ENCODE measurements around the gene CNPY2. TPM values are rescaled to one million over a fixed set of nuclear protein-coding genes. Genes with fewer than 3 reads are reported as not detected.
A peak's percentile ranks its signal among the peaks of the same experiment; 100 is the strongest.
"Not testable (repeated sequence)": the region's sequence is repeated elsewhere in the genome, so short reads cannot be mapped to it uniquely, and the experiment has no call there.

Gene CNPY2
- total RNA-seq, 1 donor from 2014 or later: 154 TPM

DNA sequence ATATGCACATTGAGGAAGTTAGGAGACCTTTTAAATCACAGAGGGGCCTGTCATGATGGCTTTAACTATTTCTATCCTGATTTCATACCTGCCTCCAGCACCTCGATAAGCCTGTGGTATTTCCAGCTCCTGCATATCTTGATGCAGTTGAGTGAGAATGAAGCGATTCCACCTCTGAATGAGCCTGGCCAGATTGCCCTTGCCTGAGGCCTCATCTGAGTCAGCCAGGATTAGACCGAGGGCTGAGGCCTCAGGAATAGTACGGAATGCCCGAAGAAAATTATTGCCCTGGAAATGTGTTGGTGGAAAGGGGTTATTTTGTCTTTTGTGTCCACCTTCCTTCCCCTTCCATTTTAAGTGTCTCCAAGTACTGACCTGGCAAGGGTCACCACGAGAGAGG is 8.4 kb upstream of the CNPY2 start:
- Mint-ChIP-seq H3K36me3 (ENCODE audit: unreplicated experiment) (peaks cover 30% of the 10 kb centered on the region), H3K27me3 (ENCODE audit: unreplicated experiment) (no peaks in the 10 kb centered on the region), H3K27ac (ENCODE audit: unreplicated experiment) (no peak overlapping the region), H3K4me1 (ENCODE audit: unreplicated experiment) (no peaks in the 10 kb centered on the region), H3K9me3 (ENCODE audit: unreplicated experiment) (no peaks in the 10 kb centered on the region), H3K4me3 (ENCODE audit: unreplicated experiment) (no peak overlapping the region)
- TF ChIP-seq CTCF (IDR thresholded peaks at IDR 0.05): no peak
- DNase-seq (ENCODE audit: extremely low spot score, unreplicated experiment): no peak

DNA sequence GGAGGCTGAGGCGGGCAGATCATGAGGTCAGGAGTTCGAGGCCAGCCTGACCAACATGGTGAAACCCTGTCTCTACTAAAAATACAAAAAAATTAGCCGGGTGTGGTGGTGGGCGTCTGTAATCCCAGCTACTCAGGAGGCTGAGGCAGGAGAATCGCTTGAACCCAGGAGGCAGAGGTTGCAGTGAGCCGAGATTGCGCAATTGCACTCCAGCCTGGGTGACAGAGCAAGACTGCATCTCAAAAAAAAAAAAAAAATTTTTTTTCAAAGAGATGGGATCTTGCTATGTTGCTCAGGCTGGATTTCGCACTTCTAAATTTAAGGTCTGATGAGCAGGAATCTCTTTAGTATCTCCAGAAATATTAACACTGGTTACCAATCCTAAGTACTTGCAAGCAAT is 5.8 kb upstream of the CNPY2 start:
- H3K4me3 Mint-ChIP-seq (ENCODE audit: unreplicated experiment); DNase-seq (ENCODE audit: extremely low spot score, unreplicated experiment); H3K27me3 Mint-ChIP-seq (ENCODE audit: unreplicated experiment); H3K9me3 Mint-ChIP-seq (ENCODE audit: unreplicated experiment); H3K4me1 Mint-ChIP-seq (ENCODE audit: unreplicated experiment); H3K27ac Mint-ChIP-seq (ENCODE audit: unreplicated experiment): not testable (repeated sequence)
- peaks cover 31% of the 10 kb centered on the region for H3K36me3 Mint-ChIP-seq (ENCODE audit: unreplicated experiment)

DNA sequence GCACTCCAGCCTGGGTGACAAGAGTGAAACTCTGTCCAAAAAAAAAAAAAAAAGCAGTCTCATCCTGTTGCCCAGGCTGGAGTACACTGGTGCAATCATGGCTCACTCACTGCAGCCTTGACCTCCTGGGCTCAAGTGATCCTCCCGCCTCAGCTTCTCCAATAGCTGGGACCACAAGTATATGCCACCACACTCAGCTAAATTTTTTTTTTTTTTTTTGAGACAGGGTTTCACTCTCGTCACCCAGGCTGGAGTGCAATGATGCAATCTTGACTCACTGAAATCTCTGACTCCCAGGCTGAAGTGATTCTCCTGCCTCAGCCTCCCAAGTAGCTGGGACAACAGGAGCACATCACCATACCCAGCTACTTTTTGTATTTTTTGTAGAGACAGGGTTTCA is 5.2 kb upstream of the CNPY2 start:
- Mint-ChIP-seq H3K36me3 (ENCODE audit: unreplicated experiment) (peaks cover 26% of the 10 kb centered on the region), H3K27ac (ENCODE audit: unreplicated experiment) (no peak overlapping the region), H3K4me1 (ENCODE audit: unreplicated experiment) (peaks cover 2% of the 10 kb centered on the region), H3K9me3 (ENCODE audit: unreplicated experiment) (no peaks in the 10 kb centered on the region), H3K4me3 (ENCODE audit: unreplicated experiment) (no peak overlapping the region), H3K27me3 (ENCODE audit: unreplicated experiment) (no peaks in the 10 kb centered on the region)
- no peak for TF ChIP-seq CTCF (IDR thresholded peaks at IDR 0.05)
- no peak for DNase-seq (ENCODE audit: extremely low spot score, unreplicated experiment)

DNA sequence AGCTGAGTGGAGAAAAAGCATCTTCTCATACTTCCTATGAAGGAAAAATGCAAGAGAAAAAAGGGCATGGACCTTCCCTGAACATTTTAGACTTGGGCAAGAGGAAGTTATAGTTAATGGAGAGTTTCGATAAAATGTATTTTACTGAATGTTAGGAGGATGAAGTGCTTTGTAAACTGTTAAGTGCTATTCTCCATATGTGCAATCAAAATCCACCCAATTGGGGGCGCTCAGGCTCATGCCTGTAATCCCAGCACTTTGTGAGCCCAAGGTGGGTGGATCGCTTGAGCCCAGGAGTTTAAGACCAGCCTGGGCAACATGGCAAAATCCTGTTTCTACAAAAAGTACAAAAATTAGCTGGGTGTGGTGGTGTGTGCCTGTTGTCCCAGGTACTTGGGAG is 1.9 kb upstream of the CNPY2 start:
- Mint-ChIP-seq H3K4me3 (ENCODE audit: unreplicated experiment) (no peak overlapping the region), H3K9me3 (ENCODE audit: unreplicated experiment) (no peaks in the 10 kb centered on the region), H3K27ac (ENCODE audit: unreplicated experiment) (peak overlapping the region; percentile 27), H3K36me3 (ENCODE audit: unreplicated experiment) (peaks cover 8% of the 10 kb centered on the region), H3K4me1 (ENCODE audit: unreplicated experiment) (peaks cover 14% of the 10 kb centered on the region), H3K27me3 (ENCODE audit: unreplicated experiment) (no peaks in the 10 kb centered on the region)
- DNase-seq (ENCODE audit: extremely low spot score, unreplicated experiment): no peak
- TF ChIP-seq CTCF (IDR thresholded peaks at IDR 0.05): no peak

- H3K36me3 Mint-ChIP-seq (ENCODE audit: unreplicated experiment): peaks cover 13% of the 10 kb centered on the region
- H3K4me1 Mint-ChIP-seq (ENCODE audit: unreplicated experiment): peaks cover 14% of the 10 kb centered on the region
- H3K27ac Mint-ChIP-seq (ENCODE audit: unreplicated experiment): peak overlapping the region; percentile 99
- no peak for TF ChIP-seq CTCF (IDR thresholded peaks at IDR 0.05)
- no peaks in the 10 kb centered on the region for H3K27me3 Mint-ChIP-seq (ENCODE audit: unreplicated experiment)
- H3K9me3 Mint-ChIP-seq (ENCODE audit: unreplicated experiment): no peaks in the 10 kb centered on the region
- peak overlapping the region; percentile 98 for H3K4me3 Mint-ChIP-seq (ENCODE audit: unreplicated experiment)
- DNase-seq (ENCODE audit: extremely low spot score, unreplicated experiment): no peak
Observed at GRCh38 chr12:56315249-56315621, 553 bp downstream of the CNPY2 start.

GRCh38 chr12:56311003-56311402 is 4.8 kb downstream of the CNPY2 start:
- Mint-ChIP-seq H3K27ac (ENCODE audit: unreplicated experiment) (no peak overlapping the region), H3K4me1 (ENCODE audit: unreplicated experiment) (peaks cover 12% of the 10 kb centered on the region), H3K36me3 (ENCODE audit: unreplicated experiment) (peaks cover 16% of the 10 kb centered on the region), H3K9me3 (ENCODE audit: unreplicated experiment) (no peaks in the 10 kb centered on the region), H3K27me3 (ENCODE audit: unreplicated experiment) (no peaks in the 10 kb centered on the region), H3K4me3 (ENCODE audit: unreplicated experiment) (no peak overlapping the region)
- DNase-seq (ENCODE audit: extremely low spot score, unreplicated experiment): no peak
- no peak for TF ChIP-seq CTCF (IDR thresholded peaks at IDR 0.05)

Measured in osteocyte (in vitro differentiated cells).